Gastrocnemius medialis (tissue), 4 donors: ENCODE measurements around the gene ATP1A2.

Experiments used
- POLR2A ChIP-seq, 2 donors: fragments of 450-650 bp; IDR thresholded peaks; one replicate each; pipeline ENCODE4 v1.6.1; 2017; ENCODE audit warnings: antibody characterized with exemption in 2 of 2, mild to moderate bottlenecking in 2 of 2, moderate library complexity in 2 of 2
- TF ChIP-seq, protein P1 (sequence below), 5 experiments: fragments of 450-650 bp in 3 of 5; fragments of 200-600 bp in 2 of 5; sonication (generic) in 2 of 5; IDR thresholded peaks in 4 of 5; conservative IDR thresholded peaks in 1 of 5; 1 replicate in 4 of 5; 2 replicates in 1 of 5; pipeline ENCODE4 v1.5.1; 2016 to 2019; ENCODE audit warnings: antibody characterized with exemption in 5 of 5, mild to moderate bottlenecking in 3 of 5, moderate library complexity in 3 of 5

DNA sequence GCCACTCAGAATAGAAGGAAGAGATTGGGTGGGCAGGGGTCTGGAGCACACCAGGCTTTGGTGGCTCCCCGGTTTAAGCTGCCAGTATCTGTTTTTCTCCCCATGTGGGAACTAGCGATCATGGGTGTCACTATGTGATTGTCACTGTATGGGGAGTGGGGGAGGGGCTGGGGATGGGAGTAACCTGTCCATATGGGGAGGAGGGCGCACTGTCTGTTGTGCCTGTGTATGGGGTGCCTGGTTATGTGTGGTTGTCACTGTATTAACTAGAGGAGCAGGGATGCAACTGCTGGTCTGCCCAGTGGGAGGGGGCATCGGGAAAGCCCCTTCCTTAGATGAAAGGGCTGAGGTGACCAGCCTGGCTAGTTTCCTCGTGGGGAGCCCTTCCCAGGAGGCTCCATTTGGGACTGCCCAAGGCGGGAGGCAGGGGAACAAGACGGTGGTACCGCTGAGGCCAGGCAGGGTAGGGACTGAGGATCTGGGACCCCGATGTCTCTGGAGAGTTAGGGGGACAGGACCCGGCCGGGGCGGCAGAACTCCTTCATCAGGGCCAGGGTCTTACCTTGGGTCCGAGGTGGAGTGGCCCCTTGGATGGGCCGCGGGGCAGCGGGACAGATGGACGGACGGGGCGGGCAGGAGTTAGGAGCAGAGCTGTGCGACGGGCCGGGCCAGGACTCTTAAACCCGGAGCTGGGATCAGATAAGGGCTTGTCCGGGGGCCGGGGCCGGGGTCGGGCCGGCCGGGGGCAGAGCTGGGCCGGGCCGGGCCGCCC is 45.9 kb upstream of the ATP1A2 start, which contains the start of gene KCNJ10:
- TF ChIP-seq, protein P1, sequence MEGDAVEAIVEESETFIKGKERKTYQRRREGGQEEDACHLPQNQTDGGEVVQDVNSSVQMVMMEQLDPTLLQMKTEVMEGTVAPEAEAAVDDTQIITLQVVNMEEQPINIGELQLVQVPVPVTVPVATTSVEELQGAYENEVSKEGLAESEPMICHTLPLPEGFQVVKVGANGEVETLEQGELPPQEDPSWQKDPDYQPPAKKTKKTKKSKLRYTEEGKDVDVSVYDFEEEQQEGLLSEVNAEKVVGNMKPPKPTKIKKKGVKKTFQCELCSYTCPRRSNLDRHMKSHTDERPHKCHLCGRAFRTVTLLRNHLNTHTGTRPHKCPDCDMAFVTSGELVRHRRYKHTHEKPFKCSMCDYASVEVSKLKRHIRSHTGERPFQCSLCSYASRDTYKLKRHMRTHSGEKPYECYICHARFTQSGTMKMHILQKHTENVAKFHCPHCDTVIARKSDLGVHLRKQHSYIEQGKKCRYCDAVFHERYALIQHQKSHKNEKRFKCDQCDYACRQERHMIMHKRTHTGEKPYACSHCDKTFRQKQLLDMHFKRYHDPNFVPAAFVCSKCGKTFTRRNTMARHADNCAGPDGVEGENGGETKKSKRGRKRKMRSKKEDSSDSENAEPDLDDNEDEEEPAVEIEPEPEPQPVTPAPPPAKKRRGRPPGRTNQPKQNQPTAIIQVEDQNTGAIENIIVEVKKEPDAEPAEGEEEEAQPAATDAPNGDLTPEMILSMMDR (IDR thresholded peaks at IDR 0.05 in 4 of 5, conservative IDR thresholded peaks at IDR 0.05 in 1 of 5) = no peak
- TF ChIP-seq POLR2A (IDR thresholded peaks at IDR 0.05) = no peak
